ENCODE measurements around the gene PEX5. TPM values are rescaled to one million over a fixed set of nuclear protein-coding genes. Genes with fewer than 3 reads are reported as not detected.
"Not testable (repeated sequence)": the region's sequence is repeated elsewhere in the genome, so short reads cannot be mapped to it uniquely, and the experiment has no call there.

PEX5 gene
- polyA plus RNA-seq, 1 donor (not counting 4 experiments of a cell fraction or from before 2014, with no cell fraction given), result 14.4 TPM

DNA sequence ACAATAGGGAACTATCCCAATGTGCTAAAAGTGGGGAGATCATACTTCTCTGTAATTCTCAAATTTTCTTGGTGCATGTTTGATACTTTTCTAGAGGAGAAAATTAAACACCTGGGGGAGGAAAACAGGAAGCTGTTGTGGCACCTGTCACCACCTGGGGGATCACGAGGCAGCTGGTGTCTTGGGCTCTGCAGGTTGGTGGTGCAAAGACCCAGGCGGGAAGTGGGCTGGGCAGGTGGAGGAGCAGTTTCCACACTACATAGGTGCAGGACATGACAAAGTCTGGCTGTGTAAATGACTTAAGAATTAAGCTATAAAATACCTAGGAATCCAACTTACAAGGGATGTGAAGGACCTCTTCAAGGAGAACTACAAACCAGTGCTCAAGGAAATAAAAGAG is 23.2 kb downstream of the PEX5 start:
- H3K36me3 ChIP-seq (ENCODE audit: control insufficient read depth in 2 of 2, extremely low read depth in 1 of 2, insufficient read depth in 2 of 2, low read length in 2 of 2), result peaks cover 22 to 24% of the 10 kb centered on the region in 2 experiments
- no peak overlapping the region for H2AFZ ChIP-seq (ENCODE audit: control insufficient read depth, low read length)
- FAIRE-seq (no peak), DNase-seq (ENCODE audit: low read depth, low spot score) (no peak)
- H3K27me3 ChIP-seq (ENCODE audit: control insufficient read depth, extremely low read depth, insufficient read depth, low read length), result peaks cover 6% of the 10 kb centered on the region
- no peak for TF ChIP-seq CTCF (optimal IDR thresholded peaks at IDR 0.05 in 1 of 3, IDR thresholded peaks at IDR 0.05 in 1 of 3, conservative IDR thresholded peaks at IDR 0.05 in 1 of 3; ENCODE audit: extremely low read depth in 1 of 3, insufficient read depth in 2 of 3, low read length in 3 of 3)
- no peak for TF ChIP-seq EZH2 (IDR thresholded peaks at IDR 0.05; ENCODE audit: low read length)
- H3K9me3 ChIP-seq (ENCODE audit: control insufficient read depth, low read depth, low read length), result peaks cover 1% of the 10 kb centered on the region
- H3K4me3 ChIP-seq (ENCODE audit: control insufficient read depth in 2 of 3, extremely low read depth in 1 of 3, insufficient read depth in 2 of 3, low read depth in 1 of 3, low read length in 3 of 3), result no peak overlapping the region
- dilution Hi-C loops (cut with MboI; ENCODE audit: extremely low pct_ligation_motif_present, low sequenced_read_pairs), result no loop called here
- no peak overlapping the region for H3K9ac ChIP-seq (ENCODE audit: control insufficient read depth, extremely low read depth, insufficient read depth, low read length)
- H3K27ac ChIP-seq (ENCODE audit: control insufficient read depth, insufficient read depth, low read length), result no peak overlapping the region
- H3K4me1 ChIP-seq (ENCODE audit: control insufficient read depth, extremely low read depth, insufficient read depth, low read length), result no peaks in the 10 kb centered on the region
- H4K20me1 ChIP-seq (ENCODE audit: control insufficient read depth, extremely low read depth, insufficient read depth, low read length), result no peaks in the 10 kb centered on the region
- no peaks in the 10 kb centered on the region for H3K79me2 ChIP-seq (ENCODE audit: control insufficient read depth, insufficient read depth, low read length)
- H3K9me1 ChIP-seq (ENCODE audit: control insufficient read depth, extremely low read depth, insufficient read depth, low read length), result no peaks in the 10 kb centered on the region
- no peak overlapping the region for H3K4me2 ChIP-seq (ENCODE audit: control insufficient read depth, extremely low read depth, insufficient read depth, low read depth, low read length)

DNA sequence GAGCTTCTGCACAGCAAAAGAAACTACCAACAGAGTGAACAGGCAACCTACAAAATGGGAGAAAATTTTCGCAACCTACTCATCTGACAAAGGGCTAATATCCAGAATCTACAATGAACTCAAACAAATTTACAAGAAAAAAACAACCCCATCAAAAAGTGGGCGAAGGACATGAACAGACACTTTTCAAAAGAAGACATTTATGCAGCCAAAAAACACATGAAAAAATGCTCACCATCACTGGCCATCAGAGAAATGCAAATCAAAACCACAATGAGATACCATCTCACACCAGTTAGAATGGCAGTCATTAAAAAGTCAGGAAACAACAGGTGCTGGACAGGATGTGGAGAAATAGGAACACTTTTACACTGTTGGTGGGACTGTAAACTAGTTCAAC is 24.3 kb downstream of the PEX5 start:
- FAIRE-seq; H3K27ac ChIP-seq (ENCODE audit: control insufficient read depth, insufficient read depth, low read length); H3K4me3 ChIP-seq (ENCODE audit: control insufficient read depth in 2 of 3, extremely low read depth in 1 of 3, insufficient read depth in 2 of 3, low read depth in 1 of 3, low read length in 3 of 3); H3K4me1 ChIP-seq (ENCODE audit: control insufficient read depth, extremely low read depth, insufficient read depth, low read length); H3K27me3 ChIP-seq (ENCODE audit: control insufficient read depth, extremely low read depth, insufficient read depth, low read length); H3K9me3 ChIP-seq (ENCODE audit: control insufficient read depth, low read depth, low read length); H3K79me2 ChIP-seq (ENCODE audit: control insufficient read depth, insufficient read depth, low read length); H2AFZ ChIP-seq (ENCODE audit: control insufficient read depth, low read length); dilution Hi-C loops (cut with MboI; ENCODE audit: extremely low pct_ligation_motif_present, low sequenced_read_pairs); H3K9me1 ChIP-seq (ENCODE audit: control insufficient read depth, extremely low read depth, insufficient read depth, low read length); H3K4me2 ChIP-seq (ENCODE audit: control insufficient read depth, extremely low read depth, insufficient read depth, low read depth, low read length); H3K9ac ChIP-seq (ENCODE audit: control insufficient read depth, extremely low read depth, insufficient read depth, low read length); DNase-seq (ENCODE audit: low read depth, low spot score); H4K20me1 ChIP-seq (ENCODE audit: control insufficient read depth, extremely low read depth, insufficient read depth, low read length): not testable (repeated sequence)
- peaks cover 13 to 17% of the 10 kb centered on the region in 2 experiments for H3K36me3 ChIP-seq (ENCODE audit: control insufficient read depth in 2 of 2, extremely low read depth in 1 of 2, insufficient read depth in 2 of 2, low read length in 2 of 2)

DNA sequence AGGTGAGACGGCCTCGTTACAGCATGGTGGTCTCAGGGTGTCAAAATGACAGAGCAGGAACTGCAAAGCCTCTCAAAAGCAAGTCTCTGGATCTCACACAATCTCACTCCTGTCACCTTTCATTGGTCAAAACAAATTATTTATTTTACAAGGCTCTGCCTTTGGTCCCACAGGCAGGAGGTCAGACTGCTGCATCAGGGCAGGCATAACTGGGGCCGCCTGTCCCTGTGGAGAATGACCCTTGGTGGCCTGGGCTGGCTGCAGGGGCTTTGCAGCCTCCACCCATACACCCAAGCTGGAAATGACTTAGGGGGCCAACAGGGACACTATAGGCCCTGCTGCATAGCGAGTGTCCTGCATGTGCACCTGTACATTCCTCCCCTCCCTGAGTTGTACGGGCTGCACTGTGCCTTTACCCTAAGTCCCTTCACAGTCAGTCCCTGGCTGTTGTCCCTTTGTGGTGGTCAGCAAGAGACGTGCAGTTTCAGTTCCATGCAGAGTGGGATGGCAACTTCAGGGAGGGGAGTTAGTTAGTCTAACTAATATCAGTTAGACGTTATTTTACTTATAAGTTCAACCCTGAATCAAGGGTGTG is 28.1 kb downstream of the PEX5 start:
- Histone ChIP-seq H3K36me3 (ENCODE audit: control insufficient read depth in 2 of 2, extremely low read depth in 1 of 2, insufficient read depth in 2 of 2, low read length in 2 of 2) (peaks cover 0 to 1% of the 10 kb centered on the region in 2 experiments), H2AFZ (ENCODE audit: control insufficient read depth, low read length) (no peak overlapping the region), H4K20me1 (ENCODE audit: control insufficient read depth, extremely low read depth, insufficient read depth, low read length) (no peaks in the 10 kb centered on the region), H3K79me2 (ENCODE audit: control insufficient read depth, insufficient read depth, low read length) (no peaks in the 10 kb centered on the region), H3K4me2 (ENCODE audit: control insufficient read depth, extremely low read depth, insufficient read depth, low read depth, low read length) (no peak overlapping the region), H3K9me3 (ENCODE audit: control insufficient read depth, low read depth, low read length) (peaks cover 1% of the 10 kb centered on the region), H3K27me3 (ENCODE audit: control insufficient read depth, extremely low read depth, insufficient read depth, low read length) (peaks cover 10% of the 10 kb centered on the region), H3K9ac (ENCODE audit: control insufficient read depth, extremely low read depth, insufficient read depth, low read length) (no peak overlapping the region), H3K4me1 (ENCODE audit: control insufficient read depth, extremely low read depth, insufficient read depth, low read length) (peaks cover 8% of the 10 kb centered on the region), H3K4me3 (ENCODE audit: control insufficient read depth in 2 of 3, extremely low read depth in 1 of 3, insufficient read depth in 2 of 3, low read depth in 1 of 3, low read length in 3 of 3) (no peak overlapping the region), H3K27ac (ENCODE audit: control insufficient read depth, insufficient read depth, low read length) (no peak overlapping the region), H3K9me1 (ENCODE audit: control insufficient read depth, extremely low read depth, insufficient read depth, low read length) (no peaks in the 10 kb centered on the region)
- DNase-seq (ENCODE audit: low read depth, low spot score) (no peak), FAIRE-seq (no peak)
- TF ChIP-seq EZH2 (IDR thresholded peaks at IDR 0.05; ENCODE audit: low read length) (no peak), CTCF (optimal IDR thresholded peaks at IDR 0.05 in 1 of 3, IDR thresholded peaks at IDR 0.05 in 1 of 3, conservative IDR thresholded peaks at IDR 0.05 in 1 of 3; ENCODE audit: extremely low read depth in 1 of 3, insufficient read depth in 2 of 3, low read length in 3 of 3) (no peak)
- dilution Hi-C loops (cut with MboI; ENCODE audit: extremely low pct_ligation_motif_present, low sequenced_read_pairs), result no loop called here

All from keratinocyte (primary cell).